Prostate gland (tissue), 2 donors: ENCODE measurements around the gene NBEA. TPM values are rescaled to one million over a fixed set of nuclear protein-coding genes. Genes with fewer than 3 reads are reported as not detected.

ENCODE experiments used
- DNase-seq: peaks from one replicate; pipeline ENCODE4 v3.0.0-alpha.2; 2019; ENCODE audit warnings: low spot score
- H3K27ac ChIP-seq, 2 donors: fragments of 200-600 bp; sonication (generic); 2 replicates each; pipeline ENCODE4 v1.5.1; 2017 to 2019
- H3K27me3 ChIP-seq: fragments of 200-600 bp; sonication (generic); replicated peaks from 2 replicates; pipeline ENCODE4 v1.5.1; 2019; ENCODE audit not compliant: insufficient read depth
- H3K36me3 ChIP-seq, 2 donors: fragments of 200-600 bp; sonication (generic); 1 replicate in 1 of 2; 2 replicates in 1 of 2; pipeline versions ENCODE4 v1.5.1 to v1.8.1; 2017 to 2019
- H3K4me1 ChIP-seq: fragments of 200-600 bp; sonication (generic); replicated peaks from 2 replicates; pipeline ENCODE4 v1.5.1; 2019
- H3K4me3 ChIP-seq, 2 donors: fragments of 200-600 bp; sonication (generic); 2 replicates each; pipeline ENCODE4 v1.5.1; 2017 to 2019
- H3K9me3 ChIP-seq: fragments of 200-600 bp; sonication (generic); 2 replicates; pipeline ENCODE4 v1.5.1; 2017
- CTCF ChIP-seq, 4 experiments: fragments of 200-600 bp in 2 of 4; fragments of 450-650 bp in 2 of 4; sonication (generic) in 2 of 4; IDR thresholded peaks; 1 replicate in 3 of 4; 2 replicates in 1 of 4; pipeline ENCODE4 v1.5.1; 2016 to 2019; ENCODE audit warnings: antibody characterized with exemption in 4 of 4, mild to moderate bottlenecking in 2 of 4, moderate library complexity in 2 of 4
- POLR2A ChIP-seq: fragments of 450-650 bp; IDR thresholded peaks from one replicate; pipeline ENCODE4 v1.6.1; 2016; ENCODE audit warnings: antibody characterized with exemption, mild to moderate bottlenecking
- POLR2AphosphoS5 ChIP-seq: sonication (generic); formaldehyde crosslinking; IDR thresholded peaks from one replicate; pipeline ENCODE4 v1.6.1; 2017; ENCODE audit warnings: antibody characterized with exemption
- WGBS: methylation state at CpG from one replicate; pipeline ENCODE4 v1.1.5; 2018; 5-methylcytosine and 5-hydroxymethylcytosine counted together
- intact Hi-C: fragments of 100-400 bp; cut with DNase I; formaldehyde crosslinking; loops from one replicate; pipeline ENCODE4 v1.14.2; 2022
- total RNA-seq, 2 donors: library from RNA; depleted of rRNA; stranded (reverse); fragments of >200 nt; gene quantifications; one replicate each; pipeline ENCODE4 v1.1.0, GENCODE V29; 2016

NBEA gene
- total RNA-seq, 2 donors from 2014 or later = 13.6 to 16.9 TPM

GRCh38 chr13:35600137-35600536 is 658.1 kb downstream of the NBEA start:
- no peaks in the 10 kb centered on the region for H3K27me3 ChIP-seq
- intact Hi-C loops = no loop called here
- no peak overlapping the region for H3K27ac ChIP-seq
- no peak overlapping the region for H3K4me3 ChIP-seq
- H3K36me3 ChIP-seq = no peaks in the 10 kb centered on the region
- no peaks in the 10 kb centered on the region for H3K4me1 ChIP-seq
- no peaks in the 10 kb centered on the region for H3K9me3 ChIP-seq
- no peak for TF ChIP-seq POLR2AphosphoS5
- no peak for TF ChIP-seq POLR2A
- no peak for TF ChIP-seq CTCF (IDR thresholded peaks at IDR 0.05)
- no peak for DNase-seq
- 92% methylated on average over 3 of the region's 3 CpGs for WGBS

GRCh38 chr13:35603593-35604285 is 661.7 kb downstream of the NBEA start:
- Histone ChIP-seq H3K4me3 (no peak overlapping the region), H3K36me3 (no peaks in the 10 kb centered on the region), H3K9me3 (no peaks in the 10 kb centered on the region), H3K27me3 (no peaks in the 10 kb centered on the region), H3K27ac (no peak overlapping the region), H3K4me1 (no peaks in the 10 kb centered on the region)
- no peak for DNase-seq
- 79% methylated on average over 9 of the region's 9 CpGs for WGBS
- TF ChIP-seq POLR2AphosphoS5 = no peak
- no peak for TF ChIP-seq CTCF (IDR thresholded peaks at IDR 0.05)
- no peak for TF ChIP-seq POLR2A
- intact Hi-C loops = no loop called here

GRCh38 chr13:35614666-35615065 is 672.6 kb downstream of the NBEA start:
- no peaks in the 10 kb centered on the region for H3K9me3 ChIP-seq
- no peak overlapping the region for H3K4me3 ChIP-seq
- TF ChIP-seq POLR2AphosphoS5 = no peak
- no peak for TF ChIP-seq CTCF (IDR thresholded peaks at IDR 0.05)
- TF ChIP-seq POLR2A = no peak
- no peaks in the 10 kb centered on the region for H3K36me3 ChIP-seq
- no peak for DNase-seq
- no peaks in the 10 kb centered on the region for H3K4me1 ChIP-seq
- 100% methylated on average over 2 of the region's 2 CpGs for WGBS
- intact Hi-C loops = no loop called here
- H3K27ac ChIP-seq = no peak overlapping the region
- H3K27me3 ChIP-seq = no peaks in the 10 kb centered on the region

- intact Hi-C loops = no loop called here
- no peaks in the 10 kb centered on the region for H3K4me1 ChIP-seq
- H3K9me3 ChIP-seq = no peaks in the 10 kb centered on the region
- no peak overlapping the region for H3K4me3 ChIP-seq
- 73% methylated on average over 6 of the region's 6 CpGs for WGBS
- H3K27ac ChIP-seq = no peak overlapping the region
- TF ChIP-seq POLR2AphosphoS5 (no peak), CTCF (IDR thresholded peaks at IDR 0.05) (no peak), POLR2A (no peak)
- H3K27me3 ChIP-seq = no peaks in the 10 kb centered on the region
- DNase-seq = no peak
- no peaks in the 10 kb centered on the region for H3K36me3 ChIP-seq
Observed at GRCh38 chr13:35617420-35617819, 675.4 kb downstream of the NBEA start.

- Histone ChIP-seq H3K9me3 (no peaks in the 10 kb centered on the region), H3K36me3 (no peaks in the 10 kb centered on the region), H3K27me3 (no peaks in the 10 kb centered on the region), H3K27ac (no peak overlapping the region), H3K4me1 (no peaks in the 10 kb centered on the region), H3K4me3 (no peak overlapping the region)
- 64% methylated on average over 5 of the region's 5 CpGs for WGBS
- intact Hi-C loops = no loop called here
- TF ChIP-seq POLR2AphosphoS5 (no peak), CTCF (IDR thresholded peaks at IDR 0.05) (no peak), POLR2A (no peak)
- DNase-seq = no peak
Observed at GRCh38 chr13:35618565-35619083, 676.6 kb downstream of the NBEA start.
